NCI-H526 treated with DMSO at 0.1 percent for 48 hours (cell line): ENCODE data around the gene SEMA7A.

ENCODE experiments used
- DNase-seq: peaks from one replicate; lab custom pipeline; 2025; lab: John Stamatoyannopoulos, UW

The SEMA7A gene

GRCh38 chr15:74415966-74416916, 17.5 kb downstream of the SEMA7A start:
- DNase-seq: no peak

GRCh38 chr15:74414603-74415338, 19.0 kb downstream of the SEMA7A start:
- no peak for DNase-seq

- no peak for DNase-seq
Measured at GRCh38 chr15:74414081-74414580, 19.6 kb downstream of the SEMA7A start.

- no peak for DNase-seq
Measured at GRCh38 chr15:74413350-74414080, 20.2 kb downstream of the SEMA7A start.

- DNase-seq: no peak
Measured at GRCh38 chr15:74412159-74412558, 21.6 kb downstream of the SEMA7A start.

- peak; percentile 23 for DNase-seq
Measured at GRCh38 chr15:74411686-74412085, 22.1 kb downstream of the SEMA7A start.

GRCh38 chr15:74410502-74410901, 23.3 kb downstream of the SEMA7A start:
- no peak for DNase-seq

GRCh38 chr15:74409225-74409624, 24.5 kb downstream of the SEMA7A start:
- DNase-seq: no peak

GRCh38 chr15:74408815-74409214, 24.9 kb downstream of the SEMA7A start:
- DNase-seq: no peak

GRCh38 chr15:74408385-74408784, 25.4 kb downstream of the SEMA7A start:
- DNase-seq: no peak

- peak; percentile 91 for DNase-seq
Measured at GRCh38 chr15:74406992-74407705, 26.6 kb downstream of the SEMA7A start.

- no peak for DNase-seq
Measured at GRCh38 chr15:74406517-74406916, 27.2 kb downstream of the SEMA7A start.

GRCh38 chr15:74405823-74406222, 27.9 kb downstream of the SEMA7A start:
- no peak for DNase-seq

GRCh38 chr15:74403991-74404563, 29.7 kb downstream of the SEMA7A start:
- DNase-seq: peak; percentile 21

- DNase-seq: no peak
Measured at GRCh38 chr15:74403588-74403919, 30.2 kb downstream of the SEMA7A start.

- DNase-seq: no peak
Measured at GRCh38 chr15:74402873-74403587, 30.7 kb downstream of the SEMA7A start.

GRCh38 chr15:74402337-74402841, 31.4 kb downstream of the SEMA7A start:
- DNase-seq: no peak

GRCh38 chr15:74400915-74401757, 32.6 kb downstream of the SEMA7A start:
- no peak for DNase-seq

GRCh38 chr15:74400313-74400860, 33.4 kb downstream of the SEMA7A start:
- DNase-seq: no peak
